ENCODE data around the gene CACNA1D.

CACNA1D gene

GRCh38 chr3:53495520-53496391 lies 1.3 kb downstream of the CACNA1D start:
- DNase-seq = peak; percentile 29

- no peak for DNase-seq
These were observed 1.9 kb downstream of the CACNA1D start for GRCh38 chr3:53496392-53496670.

- no peak for DNase-seq
These were observed 2.6 kb downstream of the CACNA1D start for GRCh38 chr3:53496984-53497383.

GRCh38 chr3:53498806-53499641 lies 4.6 kb downstream of the CACNA1D start:
- peak; percentile 34 for DNase-seq

GRCh38 chr3:53500165-53500777 lies 5.9 kb downstream of the CACNA1D start:
- no peak for DNase-seq

- no peak for DNase-seq
These were observed 6.8 kb downstream of the CACNA1D start for GRCh38 chr3:53501178-53501577.

- DNase-seq = no peak
These were observed 8.3 kb downstream of the CACNA1D start for GRCh38 chr3:53502737-53503136.

- no peak for DNase-seq
These were observed 8.8 kb downstream of the CACNA1D start for GRCh38 chr3:53503195-53503594.

- no peak for DNase-seq
These were observed 11.8 kb downstream of the CACNA1D start for GRCh38 chr3:53506110-53506762.

- DNase-seq = no peak
These were observed 12.3 kb downstream of the CACNA1D start for GRCh38 chr3:53506763-53507145.

GRCh38 chr3:53509494-53509893 lies 15.1 kb downstream of the CACNA1D start:
- DNase-seq = no peak

- no peak for DNase-seq
These were observed 16.1 kb downstream of the CACNA1D start for GRCh38 chr3:53510508-53510907.

- peak; percentile 44 for DNase-seq
These were observed 16.8 kb downstream of the CACNA1D start for GRCh38 chr3:53511246-53511645.

GRCh38 chr3:53513556-53514190 lies 19.3 kb downstream of the CACNA1D start:
- no peak for DNase-seq

GRCh38 chr3:53516339-53516738 lies 21.9 kb downstream of the CACNA1D start:
- no peak for DNase-seq

GRCh38 chr3:53518495-53518981 lies 24.1 kb downstream of the CACNA1D start:
- DNase-seq = no peak

GRCh38 chr3:53519065-53519709 lies 24.8 kb downstream of the CACNA1D start:
- DNase-seq = no peak

GRCh38 chr3:53523346-53523745 lies 28.9 kb downstream of the CACNA1D start:
- DNase-seq = no peak

GRCh38 chr3:53524566-53524965 lies 30.2 kb downstream of the CACNA1D start:
- DNase-seq = no peak

- DNase-seq = no peak
These were observed 31.6 kb downstream of the CACNA1D start for GRCh38 chr3:53525765-53526703.

GRCh38 chr3:53526704-53527055 lies 32.3 kb downstream of the CACNA1D start:
- DNase-seq = no peak

Measured in NCI-H2227 treated with DMSO at 0.1 percent for 48 hours (cell line).